Right cardiac atrium (tissue), 5 donors: Measurements from ENCODE around the gene CT45A1. TPM values are rescaled to one million over a fixed set of nuclear protein-coding genes. Genes with fewer than 3 reads are reported as not detected.
A peak's percentile ranks its signal among the peaks of the same experiment; 100 is the strongest.
"Not testable (repeated sequence)": the region's sequence is repeated elsewhere in the genome, so short reads cannot be mapped to it uniquely, and the experiment has no call there.

Experiments
- ATAC-seq, 2 donors: fragments of 200-7000 bp; cut with Tn5 transposase; one replicate each; pipeline versions ENCODE4 v1.8.0 to v1.9.1; 2020; ENCODE audit warnings: moderate library complexity in 2 of 2, mild to moderate bottlenecking in 1 of 2
- DNase-seq, 3 donors: peaks; one replicate each; pipeline ENCODE4 v3.0.0-alpha.2; 2020
- H3K27ac ChIP-seq: one replicate; pipeline ENCODE4 v1.5.1; 2013; ENCODE audit warnings: mild to moderate bottlenecking, low read length, control low read depth, moderate library complexity
- H3K27me3 ChIP-seq: one replicate; pipeline ENCODE4 v1.6.1; 2013; ENCODE audit not compliant: control insufficient read depth, insufficient read depth
- H3K4me1 ChIP-seq: one replicate; pipeline ENCODE4 v1.6.1; 2013; ENCODE audit warnings: low read length; ENCODE audit not compliant: control insufficient read depth, insufficient read depth
- H3K4me3 ChIP-seq: one replicate; pipeline ENCODE4 v1.5.1; 2013; ENCODE audit warnings: low read length, control low read depth
- H3K9me3 ChIP-seq: one replicate; pipeline ENCODE4 v1.6.1; 2013; ENCODE audit warnings: low read length; ENCODE audit not compliant: control insufficient read depth
- WGBS: extraction: QIAGEN DNeasy Blood & Tissue Kit; methylation state at CpG from one replicate; pipeline ENCODE4 v1.1.7; 2013; 5-methylcytosine and 5-hydroxymethylcytosine counted together
- intact Hi-C, 4 donors: fragments of 100-400 bp; cut with DNase I; formaldehyde crosslinking; loops; one replicate each; pipeline versions ENCODE4 v1.11.0 to v1.14.0; 2022 to 2023
- polyA plus RNA-seq: library from polyadenylated mRNA; stranded (reverse); fragments of 200-250 nt; gene quantifications from one replicate; pipeline ENCODE4 v1.2.3, GENCODE V29; 2013
- total RNA-seq, 4 donors: library from RNA; stranded (reverse); fragmentation: NEBNext Ultra II Directional; extraction: Animal tissue kit (Norgen Biotek cat#: 25700); gene quantifications; one replicate each; pipeline ENCODE4 v1.2.1, GENCODE V29; 2021
- donor health status: healthy with polysubstance abuse.
- donor health status: DM: no; HTN: yes; CAD: no.
- donor health status: DM: no; HTN: no; CAD: no.
- donor health status: DM: no; HTN: yes; CAD: no; lungs with severe emphysema.
- donor health status: DM: yes; HTN: yes; CAD: no.

The CT45A1 gene
- total and polyA plus RNA-seq, 5 donors = not detected

DNA sequence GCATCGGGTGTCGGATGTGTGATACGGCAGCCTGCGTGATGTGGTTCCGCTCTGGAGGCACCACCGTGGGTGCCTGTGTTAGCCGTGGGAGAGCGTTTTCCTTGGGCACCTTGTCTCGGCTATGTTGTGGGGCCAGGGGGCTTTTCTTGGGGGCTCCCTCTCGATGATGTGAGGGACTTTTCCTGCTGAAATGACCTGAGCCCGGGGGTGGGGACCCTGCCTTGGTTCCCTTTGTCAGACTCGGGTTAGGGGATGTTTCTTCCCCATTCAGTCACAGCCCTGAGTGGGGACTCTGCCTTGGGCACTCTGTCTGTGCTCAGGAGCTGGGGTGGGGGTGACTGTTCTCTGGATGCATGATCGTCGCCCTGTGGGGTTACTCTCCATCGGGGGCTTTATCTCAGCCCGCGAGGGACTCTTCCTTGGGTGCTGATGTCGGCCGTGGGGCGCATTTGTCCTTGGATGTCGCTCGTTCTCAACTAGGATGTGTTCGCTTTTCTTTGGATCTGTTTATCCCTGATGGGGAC, 27.8 kb downstream of the CT45A1 start:
- DNase-seq (peak in 2 of 3 donors; percentile 14 to 21), ATAC-seq (no peak)
- Histone ChIP-seq H3K9me3 (no peaks in the 10 kb centered on the region), H3K4me3 (no peak overlapping the region), H3K4me1 (no peaks in the 10 kb centered on the region), H3K27ac (no peak overlapping the region), H3K27me3 (no peaks in the 10 kb centered on the region)
- intact Hi-C loops = no loop called here
- WGBS = 88% methylated on average over 23 of the region's 23 CpGs

DNA sequence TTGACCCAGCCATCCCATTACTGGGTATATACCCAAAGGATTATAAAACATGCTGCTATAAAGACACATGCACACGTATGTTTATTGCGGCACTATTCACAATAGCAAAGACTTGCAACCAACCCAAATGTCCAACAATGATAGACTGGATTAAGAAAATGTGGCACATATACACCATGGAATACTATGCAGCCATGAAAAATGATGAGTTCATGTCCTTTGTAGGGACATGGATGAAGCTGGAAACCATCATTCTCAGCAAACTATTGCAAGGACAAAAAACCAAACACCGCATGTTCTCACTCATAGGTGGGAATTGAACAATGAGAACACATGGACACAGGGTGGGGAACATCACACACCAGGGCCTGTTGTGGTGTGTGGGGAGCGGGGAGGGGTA, 31.3 kb downstream of the CT45A1 start:
- intact Hi-C loops, DNase-seq, H3K4me3 ChIP-seq, H3K27ac ChIP-seq, H3K9me3 ChIP-seq, H3K27me3 ChIP-seq, ATAC-seq, H3K4me1 ChIP-seq: not testable (repeated sequence)
- 90% methylated on average over 3 of the region's 4 CpGs for WGBS

DNA sequence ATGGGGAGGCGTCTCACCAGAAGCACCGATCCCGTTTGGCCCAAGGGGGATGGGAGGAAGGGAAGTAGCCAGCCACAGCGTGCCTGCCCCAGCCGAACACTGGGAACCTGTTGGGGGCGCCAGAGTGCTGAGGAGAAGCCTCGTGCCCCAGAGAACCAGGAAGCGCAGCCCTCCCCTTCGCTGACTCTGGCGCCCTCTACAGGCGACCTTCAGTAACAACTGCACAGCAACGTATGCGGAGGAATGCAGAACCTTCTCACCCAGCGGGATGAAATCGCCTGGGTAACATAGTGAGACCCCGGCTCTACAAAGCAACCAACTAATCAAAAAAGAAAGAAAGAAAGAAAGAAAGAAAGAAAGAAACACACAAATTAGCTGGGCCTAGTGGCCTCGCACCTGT, 54.7 kb downstream of the CT45A1 start, which contains the start of gene CT45A3:
TSS of gene CT45A3 (minus strand) at position 101 of the 400 bp plus-strand sequence. CDS start 3,747 bp downstream, outside the sequence.
- H3K27me3 ChIP-seq, H3K4me1 ChIP-seq, ATAC-seq, H3K4me3 ChIP-seq, H3K9me3 ChIP-seq, intact Hi-C loops, H3K27ac ChIP-seq, DNase-seq: not testable (repeated sequence)
- no CpG with 5 or more reads among the region's 17 CpGs for WGBS

Other genes starting within 250 kb of the CT45A1 start
- 10 to 100 TPM in 2 of 4 donors, 1 to 10 TPM in 2; 9.3 to 11.4 (median 10.6) TPM for gene INTS6L, start 193.0 kb upstream of the CT45A1 start, total RNA-seq
- 6.8 TPM for gene INTS6L, start 193.0 kb upstream of the CT45A1 start, polyA plus RNA-seq
- gene CT45A3, start 54.6 kb downstream of the CT45A1 start, total RNA-seq = not detected
- gene CT45A3, start 54.6 kb downstream of the CT45A1 start, polyA plus RNA-seq = not detected
- not detected for gene CT45A5, start 71.9 kb downstream of the CT45A1 start, total RNA-seq
- not detected for gene CT45A5, start 71.9 kb downstream of the CT45A1 start, polyA plus RNA-seq
- not detected for gene CT45A6, start 89.1 kb downstream of the CT45A1 start, total RNA-seq
- gene CT45A6, start 89.1 kb downstream of the CT45A1 start, polyA plus RNA-seq = not detected
- gene CT45A2, start 106.4 kb downstream of the CT45A1 start, total RNA-seq = not detected
- not detected for gene CT45A2, start 106.4 kb downstream of the CT45A1 start, polyA plus RNA-seq
- not detected for gene CT45A7, start 123.6 kb downstream of the CT45A1 start, total RNA-seq
- not detected for gene CT45A7, start 123.6 kb downstream of the CT45A1 start, polyA plus RNA-seq
- not detected for gene CT45A8, start 140.9 kb downstream of the CT45A1 start, total RNA-seq
- not detected for gene CT45A8, start 140.9 kb downstream of the CT45A1 start, polyA plus RNA-seq
- gene CT45A9, start 158.2 kb downstream of the CT45A1 start, total RNA-seq = not detected
- gene CT45A9, start 158.2 kb downstream of the CT45A1 start, polyA plus RNA-seq = not detected
- not detected for gene CT45A10, start 179.8 kb downstream of the CT45A1 start, total RNA-seq
- not detected for gene CT45A10, start 179.8 kb downstream of the CT45A1 start, polyA plus RNA-seq
- gene SAGE1, start 180.1 kb downstream of the CT45A1 start, total RNA-seq = not detected
- gene SAGE1, start 180.1 kb downstream of the CT45A1 start, polyA plus RNA-seq = not detected